VCaP (cell line): Measurements from ENCODE around the gene CRIP3.

Experiments used
- H3K27ac ChIP-seq: fragments of 450-650 bp; 2 replicates; pipeline ENCODE4 v1.5.1; 2017
- TF ChIP-seq, protein P1 (sequence below): fragments of 450-650 bp; conservative IDR thresholded peaks from 2 replicates; pipeline ENCODE4 v1.5.1; 2017; ENCODE audit warnings: mild to moderate bottlenecking, moderate library complexity

CRIP3 gene

GRCh38 chr6:43318011-43318410 lies 9.4 kb upstream of the CRIP3 start:
- H3K27ac ChIP-seq: no peak overlapping the region
- TF ChIP-seq, protein P1, sequence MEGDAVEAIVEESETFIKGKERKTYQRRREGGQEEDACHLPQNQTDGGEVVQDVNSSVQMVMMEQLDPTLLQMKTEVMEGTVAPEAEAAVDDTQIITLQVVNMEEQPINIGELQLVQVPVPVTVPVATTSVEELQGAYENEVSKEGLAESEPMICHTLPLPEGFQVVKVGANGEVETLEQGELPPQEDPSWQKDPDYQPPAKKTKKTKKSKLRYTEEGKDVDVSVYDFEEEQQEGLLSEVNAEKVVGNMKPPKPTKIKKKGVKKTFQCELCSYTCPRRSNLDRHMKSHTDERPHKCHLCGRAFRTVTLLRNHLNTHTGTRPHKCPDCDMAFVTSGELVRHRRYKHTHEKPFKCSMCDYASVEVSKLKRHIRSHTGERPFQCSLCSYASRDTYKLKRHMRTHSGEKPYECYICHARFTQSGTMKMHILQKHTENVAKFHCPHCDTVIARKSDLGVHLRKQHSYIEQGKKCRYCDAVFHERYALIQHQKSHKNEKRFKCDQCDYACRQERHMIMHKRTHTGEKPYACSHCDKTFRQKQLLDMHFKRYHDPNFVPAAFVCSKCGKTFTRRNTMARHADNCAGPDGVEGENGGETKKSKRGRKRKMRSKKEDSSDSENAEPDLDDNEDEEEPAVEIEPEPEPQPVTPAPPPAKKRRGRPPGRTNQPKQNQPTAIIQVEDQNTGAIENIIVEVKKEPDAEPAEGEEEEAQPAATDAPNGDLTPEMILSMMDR: no peak

- no peak overlapping the region for H3K27ac ChIP-seq
- TF ChIP-seq, protein P1: no peak
These were observed 5.2 kb upstream of the CRIP3 start for GRCh38 chr6:43313813-43314212.

- no peak overlapping the region for H3K27ac ChIP-seq
- TF ChIP-seq, protein P1: no peak
These were observed 3.0 kb upstream of the CRIP3 start for GRCh38 chr6:43311666-43312065.

GRCh38 chr6:43310624-43311023 lies 2.0 kb upstream of the CRIP3 start:
- TF ChIP-seq, protein P1: no peak
- no peak overlapping the region for H3K27ac ChIP-seq

DNA sequence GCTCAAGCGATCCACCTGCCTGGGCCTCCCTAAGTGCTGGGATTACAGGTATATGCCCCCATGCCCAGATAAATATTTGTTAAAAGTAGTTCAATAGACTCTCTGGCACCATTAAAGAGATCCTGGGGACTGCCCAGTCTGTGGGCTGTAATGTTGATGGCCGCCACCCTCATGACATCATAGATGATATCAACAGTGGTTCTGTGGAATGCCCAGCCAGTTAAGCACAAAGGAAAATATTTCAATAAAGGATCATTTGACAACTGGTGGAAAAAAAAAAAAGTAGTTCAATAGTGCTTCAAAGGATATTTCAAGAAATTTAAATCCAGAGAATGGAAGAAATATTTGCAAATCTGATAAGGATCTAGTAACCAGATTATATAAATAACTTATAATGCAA lies 1.5 kb upstream of the CRIP3 start:
- TF ChIP-seq, protein P1: no peak
- no peak overlapping the region for H3K27ac ChIP-seq

DNA sequence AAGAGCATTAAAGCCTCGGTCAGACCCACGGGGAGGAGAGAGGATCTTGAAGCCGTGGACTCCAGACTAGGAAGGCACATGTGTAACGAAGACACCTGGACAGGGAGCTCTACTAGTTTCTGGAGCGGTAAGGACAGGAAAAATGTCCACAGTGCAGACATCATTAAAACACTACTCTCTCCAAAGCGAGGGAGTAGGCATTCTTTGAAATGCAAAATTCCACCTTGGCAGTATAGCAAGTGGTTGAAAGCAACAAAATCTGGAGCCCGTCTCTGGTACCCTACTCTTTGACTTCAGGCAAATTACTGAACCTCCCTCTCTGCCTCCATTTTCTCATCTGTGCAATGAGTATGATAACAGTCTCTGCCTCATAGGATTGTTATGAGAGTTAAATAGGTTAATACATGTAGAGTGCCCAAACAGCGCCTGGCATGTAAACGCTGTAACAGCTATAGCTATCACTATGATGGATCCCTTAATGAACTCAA lies 408 bp upstream of the CRIP3 start:
- TF ChIP-seq, protein P1: no peak
- H3K27ac ChIP-seq: no peak overlapping the region

DNA sequence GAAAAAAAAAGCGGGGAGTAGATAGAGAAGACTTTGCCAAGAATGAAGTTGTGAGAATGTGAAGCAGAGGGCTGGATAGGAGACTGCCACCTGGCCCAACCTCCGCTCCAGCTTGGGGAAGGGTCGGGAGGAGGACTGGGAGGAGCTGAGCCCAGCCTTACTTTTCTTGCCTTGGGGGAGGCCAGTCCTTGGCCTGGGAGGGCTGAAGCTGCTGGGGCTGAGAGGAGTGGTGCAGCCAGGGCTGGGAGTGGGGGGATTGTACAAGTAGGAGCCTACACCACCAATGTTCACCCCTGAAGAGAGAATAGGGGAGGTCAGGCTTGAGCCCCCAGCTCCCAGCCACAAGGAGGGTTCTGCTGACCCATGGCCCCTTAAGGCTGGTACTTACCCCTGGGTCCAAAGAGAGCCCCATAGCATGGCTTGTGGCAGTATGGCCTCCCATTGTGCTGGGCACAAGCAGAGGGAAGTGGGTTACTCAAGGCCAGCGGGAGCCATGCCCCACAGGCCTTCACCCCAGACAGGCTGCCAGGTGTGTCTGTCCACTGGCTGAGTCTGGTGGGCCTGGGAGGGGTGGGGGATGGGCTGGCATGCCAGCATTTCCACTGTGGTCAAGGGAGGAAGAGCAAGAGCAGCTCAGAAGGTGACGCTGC lies 1.1 kb downstream of the CRIP3 start:
- TF ChIP-seq, protein P1: no peak
- H3K27ac ChIP-seq: no peak overlapping the region
